H9 (cell line): ENCODE measurements around the gene DNASE1L1. TPM values are rescaled to one million over a fixed set of nuclear protein-coding genes. Genes with fewer than 3 reads are reported as not detected.

Experiments used
- DNase-seq: peaks from one replicate; pipeline ENCODE4 v3.0.0-alpha.2; 2017
- H2AFZ ChIP-seq: one replicate; pipeline ENCODE4 v1.6.1; 2013; ENCODE audit warnings: mild to moderate bottlenecking, low read length, control low read depth, moderate library complexity
- H2AK5ac ChIP-seq: 2 replicates; pipeline ENCODE4 v1.6.1; 2013; ENCODE audit warnings: low read length, control low read depth, mixed read lengths; ENCODE audit not compliant: insufficient read length
- H2BK120ac ChIP-seq: one replicate; pipeline ENCODE4 v1.6.1; 2013; ENCODE audit warnings: low read depth, mild to moderate bottlenecking, low read length, control low read depth, inconsistent platforms; ENCODE audit not compliant: poor library complexity, severe bottlenecking
- H2BK12ac ChIP-seq: 2 replicates; pipeline ENCODE4 v1.6.1; 2013; ENCODE audit warnings: low read length, control low read depth, mixed read lengths, low read depth; ENCODE audit not compliant: insufficient read length
- H2BK15ac ChIP-seq: 2 replicates; pipeline ENCODE4 v1.6.1; 2013; ENCODE audit warnings: low read depth, low read length, control low read depth
- H2BK20ac ChIP-seq: one replicate; pipeline ENCODE4 v1.6.1; 2013; ENCODE audit warnings: low read depth, mild to moderate bottlenecking, low read length, control low read depth, inconsistent platforms; ENCODE audit not compliant: poor library complexity, severe bottlenecking
- H2BK5ac ChIP-seq: 2 replicates; pipeline ENCODE4 v1.6.1; 2013; ENCODE audit warnings: low read length, control low read depth, mixed read lengths; ENCODE audit not compliant: insufficient read length
- H3K14ac ChIP-seq: 2 replicates; pipeline ENCODE4 v1.6.1; 2013; ENCODE audit warnings: low read length, control low read depth; ENCODE audit not compliant: insufficient read depth
- H3K18ac ChIP-seq: 2 replicates; pipeline ENCODE4 v1.6.1; 2013; ENCODE audit warnings: low read depth, mild to moderate bottlenecking, mixed read lengths, low read length, control low read depth; ENCODE audit not compliant: insufficient read length
- H3K23ac ChIP-seq: 2 replicates; pipeline ENCODE4 v1.6.1; 2013; ENCODE audit warnings: low read length, control low read depth, mixed read lengths, low read depth; ENCODE audit not compliant: insufficient read length
- H3K23me2 ChIP-seq: 2 replicates; pipeline ENCODE4 v1.6.1; 2013; ENCODE audit warnings: low read depth, mild to moderate bottlenecking, mixed read lengths, low read length, control low read depth; ENCODE audit not compliant: insufficient read length, poor library complexity, severe bottlenecking
- H3K27ac ChIP-seq: 2 replicates; pipeline ENCODE4 v1.5.1; 2013; ENCODE audit warnings: low read length, control low read depth, mixed read lengths, low read depth; ENCODE audit not compliant: insufficient read length
- H3K27me3 ChIP-seq: 2 replicates; pipeline ENCODE4 v1.6.1; 2013; ENCODE audit warnings: low read length, control low read depth, inconsistent platforms; ENCODE audit not compliant: insufficient read depth
- H3K4ac ChIP-seq: 2 replicates; pipeline ENCODE4 v1.6.1; 2013; ENCODE audit warnings: low read depth, mild to moderate bottlenecking, control low read depth, inconsistent platforms, low read length, moderate library complexity
- H3K4me1 ChIP-seq: 2 replicates; pipeline ENCODE4 v1.6.1; 2013; ENCODE audit warnings: low read length, control low read depth, inconsistent platforms; ENCODE audit not compliant: insufficient read depth
- H3K4me2 ChIP-seq: 2 replicates; pipeline ENCODE4 v1.6.1; 2013; ENCODE audit warnings: low read length, control low read depth, mixed read lengths; ENCODE audit not compliant: insufficient read length, insufficient read depth
- H3K56ac ChIP-seq: 2 replicates; pipeline ENCODE4 v1.6.1; 2013; ENCODE audit warnings: low read depth, mild to moderate bottlenecking, mixed read lengths, low read length, control low read depth; ENCODE audit not compliant: insufficient read length
- H3K79me1 ChIP-seq: 2 replicates; pipeline ENCODE4 v1.6.1; 2013; ENCODE audit warnings: low read depth, mild to moderate bottlenecking, moderate library complexity, low read length, control low read depth, inconsistent platforms; ENCODE audit not compliant: insufficient read depth, poor library complexity, severe bottlenecking
- H3K79me2 ChIP-seq: 2 replicates; pipeline ENCODE4 v1.6.1; 2013; ENCODE audit warnings: low read length, control low read depth, inconsistent platforms; ENCODE audit not compliant: insufficient read depth
- H3K9ac ChIP-seq: 2 replicates; pipeline ENCODE4 v1.6.1; 2013; ENCODE audit warnings: low read length, control low read depth, mixed read lengths; ENCODE audit not compliant: insufficient read length; ENCODE audit errors: extremely low read depth
- H3K9me3 ChIP-seq: one replicate; pipeline ENCODE4 v1.6.1; 2013; ENCODE audit warnings: low read depth, low read length, inconsistent platforms; ENCODE audit not compliant: control insufficient read depth
- H3T11ph ChIP-seq: one replicate; pipeline ENCODE4 v1.6.1; 2013; ENCODE audit warnings: mild to moderate bottlenecking, low read length, control low read depth, inconsistent platforms
- H4K20me1 ChIP-seq: one replicate; pipeline ENCODE4 v1.6.1; 2013; ENCODE audit not compliant: control insufficient read depth, insufficient read length, insufficient read depth
- H4K5ac ChIP-seq: 2 replicates; pipeline ENCODE4 v1.6.1; 2013; ENCODE audit warnings: low read depth, mild to moderate bottlenecking, mixed read lengths, low read length, control low read depth; ENCODE audit not compliant: insufficient read length
- H4K8ac ChIP-seq: replicated peaks from 2 replicates; pipeline ENCODE4 v1.6.1; 2013; ENCODE audit warnings: low read length, control low read depth, mixed read lengths, low read depth; ENCODE audit not compliant: insufficient read length
- H4K91ac ChIP-seq: 2 replicates; pipeline ENCODE4 v1.6.1; 2013; ENCODE audit warnings: low read depth, mild to moderate bottlenecking, moderate library complexity, mixed read lengths, low read length, control low read depth; ENCODE audit not compliant: insufficient read length
- H3K27ac Mint-ChIP-seq, 3 experiments: 2 replicates in 2 of 3; 3 replicates in 1 of 3; pipeline ENCODE4 v1.8.0; 2020 to 2021; ENCODE audit warnings: mixed read lengths in 3 of 3, mild to moderate bottlenecking in 1 of 3, moderate library complexity in 1 of 3
- H3K27me3 Mint-ChIP-seq: 2 replicates; pipeline ENCODE4 v1.8.0; 2021; ENCODE audit warnings: low read depth, mild to moderate bottlenecking, moderate library complexity, mixed read lengths
- H3K36me3 Mint-ChIP-seq, 3 experiments: 2 replicates in 2 of 3; 3 replicates in 1 of 3; pipeline ENCODE4 v1.8.0; 2020 to 2021; ENCODE audit warnings: low read depth in 3 of 3, mixed read lengths in 3 of 3; ENCODE audit not compliant: insufficient read depth in 1 of 3
- H3K4me1 Mint-ChIP-seq, 2 experiments: 2 replicates each; pipeline ENCODE4 v1.8.0; 2020; ENCODE audit warnings: mixed read lengths in 2 of 2
- H3K4me3 Mint-ChIP-seq, 2 experiments: 2 replicates in 1 of 2; 3 replicates in 1 of 2; pipeline ENCODE4 v1.8.0; 2020 to 2021; ENCODE audit warnings: mild to moderate bottlenecking in 2 of 2, mixed read lengths in 2 of 2, moderate library complexity in 1 of 2
- H3K9me3 Mint-ChIP-seq, 2 experiments: 2 replicates in 1 of 2; 3 replicates in 1 of 2; pipeline ENCODE4 v1.8.0; 2020; ENCODE audit warnings: mild to moderate bottlenecking in 2 of 2, mixed read lengths in 2 of 2, moderate library complexity in 1 of 2
- CTCF ChIP-seq: fragments of 200-600 bp; sonication (generic); conservative IDR thresholded peaks from 3 replicates; pipeline ENCODE4 v1.8.0; 2021; ENCODE audit warnings: antibody characterized with exemption, mild to moderate bottlenecking
- WGBS: extraction: QIAGEN DNeasy Blood & Tissue Kit; methylation state at CpG from one replicate; pipeline ENCODE4 v1.1.7; 2013; ENCODE audit warnings: missing lambda C conversion rate, low lambda C conversion rate, mixed read lengths; ENCODE audit not compliant: insufficient read length; ENCODE audit errors: extremely low coverage; 5-methylcytosine and 5-hydroxymethylcytosine counted together
- total RNA-seq: library from RNA; stranded (reverse); gene quantifications from 2 replicates; pipeline ENCODE4 v1.2.1, GENCODE V29; 2021

Gene DNASE1L1
- total RNA-seq, 1 experiment from 2014 or later, result 14.5 TPM

DNA sequence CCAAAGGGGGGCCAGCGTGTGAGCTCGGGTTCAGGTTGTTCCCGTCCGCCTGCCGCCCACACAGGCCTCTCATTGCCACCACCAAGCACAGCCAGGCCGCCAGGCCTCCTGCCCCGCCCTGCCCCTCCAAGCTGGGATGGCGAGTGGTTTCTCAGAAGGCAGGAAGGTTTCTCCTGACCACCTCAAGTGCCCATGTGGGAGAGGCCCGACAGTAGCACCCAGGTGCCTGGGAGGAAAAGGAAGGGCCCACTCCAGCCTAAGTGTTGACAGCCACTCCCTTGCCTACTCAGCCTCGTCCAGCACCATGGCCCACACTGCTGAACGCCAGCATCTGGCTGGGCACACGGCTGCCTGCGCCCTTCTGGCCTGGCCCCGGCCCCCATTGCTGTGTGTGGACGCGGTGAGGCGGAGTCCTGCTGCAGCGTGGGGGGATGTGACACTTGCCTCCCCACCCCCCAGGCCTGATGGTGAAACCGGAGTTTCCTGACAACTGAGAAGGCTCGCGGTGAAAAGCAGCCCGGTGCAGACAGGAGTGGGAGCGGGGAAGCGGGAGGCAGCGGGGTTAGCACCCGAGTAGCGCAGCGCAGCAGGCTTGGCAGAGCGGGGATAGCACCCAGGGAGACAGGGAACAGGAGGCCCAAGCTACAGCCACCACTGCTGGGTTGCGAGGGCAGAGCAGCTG, 53.8 kb downstream of the DNASE1L1 start:
- Histone ChIP-seq H2AFZ (no peak overlapping the region), H2BK12ac (no peak overlapping the region), H2BK5ac (no peak overlapping the region), H2BK120ac (no peak overlapping the region), H3K9ac (no peak overlapping the region), H4K8ac (no peak overlapping the region), H2BK20ac (no peak overlapping the region), H3K23ac (no peak overlapping the region), H3K9me3 (peaks cover 29% of the 10 kb centered on the region), H3K27ac (no peak overlapping the region), H3K79me1 (no peaks in the 10 kb centered on the region), H3K4me2 (no peak overlapping the region), H3K27me3 (no peaks in the 10 kb centered on the region), H2AK5ac (no peak overlapping the region), H3K4me1 (no peaks in the 10 kb centered on the region), H2BK15ac (no peak overlapping the region), H3K18ac (no peak overlapping the region), H3K79me2 (no peaks in the 10 kb centered on the region), H3T11ph (no peak overlapping the region), H3K56ac (no peak overlapping the region), H4K5ac (no peak overlapping the region), H4K91ac (no peak overlapping the region), H3K14ac (no peak overlapping the region), H4K20me1 (peaks cover 3% of the 10 kb centered on the region), H3K4ac (no peak overlapping the region), H3K23me2 (no peaks in the 10 kb centered on the region)
- H3K9me3 Mint-ChIP-seq, result peaks cover 48 to 58% of the 10 kb centered on the region in 2 experiments
- no peak overlapping the region for H3K4me3 Mint-ChIP-seq
- peaks cover 2% of the 10 kb centered on the region for H3K27me3 Mint-ChIP-seq
- H3K36me3 Mint-ChIP-seq, result peaks cover 34 to 83% (median 74%) of the 10 kb centered on the region in 3 experiments
- H3K27ac Mint-ChIP-seq, result no peak overlapping the region
- TF ChIP-seq CTCF, result no peak
- H3K4me1 Mint-ChIP-seq, result no peaks in the 10 kb centered on the region
- DNase-seq, result no peak
- no CpG with 5 or more reads among the region's 30 CpGs for WGBS
